Natural killer cell (primary cell): ENCODE measurements around the gene TAGLN2. TPM values are rescaled to one million over a fixed set of nuclear protein-coding genes. Genes with fewer than 3 reads are reported as not detected.

Source experiments
- ATAC-seq, 3 donors: fragments of 150-1000 bp in 2 of 3; fragments of 200-7000 bp in 1 of 3; cut with Tn5 transposase; 1 replicate in 1 of 3; 2 replicates in 2 of 3; pipeline ENCODE4 v1.10.0; 2021; ENCODE audit warnings: mild to moderate bottlenecking in 2 of 3, moderate library complexity in 2 of 3
- DNase-seq, 2 donors: peaks; one replicate each; pipeline versions ENCODE4 v3.0.0 to v3.0.0-alpha.2; 2013 to 2021; ENCODE audit warnings: mixed read lengths in 1 of 2
- H3K27ac ChIP-seq: one replicate; pipeline ENCODE4 v1.5.1; 2013; ENCODE audit warnings: mild to moderate bottlenecking, low read length
- H3K27me3 ChIP-seq: one replicate; pipeline ENCODE4 v1.6.1; 2013; ENCODE audit warnings: low read length; ENCODE audit not compliant: control insufficient read depth, insufficient read depth
- H3K36me3 ChIP-seq: one replicate; pipeline ENCODE4 v1.6.1; 2013; ENCODE audit warnings: low read length; ENCODE audit not compliant: control insufficient read depth, insufficient read depth
- H3K4me1 ChIP-seq: one replicate; pipeline ENCODE4 v1.6.1; 2013; ENCODE audit warnings: low read length; ENCODE audit not compliant: control insufficient read depth, insufficient read depth
- H3K4me3 ChIP-seq: one replicate; pipeline ENCODE4 v1.5.1; 2013; ENCODE audit warnings: low read length
- H3K9me3 ChIP-seq: one replicate; pipeline ENCODE4 v1.6.1; 2013; ENCODE audit warnings: low read length; ENCODE audit not compliant: control insufficient read depth, insufficient read depth
- H3K27ac Mint-ChIP-seq, 2 donors: one replicate each; pipeline ENCODE4 v1.8.0; 2022; ENCODE audit warnings: mild to moderate bottlenecking in 2 of 2, mixed read lengths in 2 of 2, moderate library complexity in 1 of 2
- H3K27me3 Mint-ChIP-seq, 2 donors: one replicate each; pipeline ENCODE4 v1.8.0; 2022; ENCODE audit warnings: low read depth in 2 of 2, mixed read lengths in 2 of 2
- H3K36me3 Mint-ChIP-seq: one replicate; pipeline ENCODE4 v1.8.0; 2022; ENCODE audit warnings: mixed read lengths
- H3K4me1 Mint-ChIP-seq, 2 donors: one replicate each; pipeline ENCODE4 v1.8.0; 2022; ENCODE audit warnings: mixed read lengths in 2 of 2
- H3K4me3 Mint-ChIP-seq: one replicate; pipeline ENCODE4 v1.8.0; 2022; ENCODE audit warnings: mild to moderate bottlenecking, moderate library complexity, mixed read lengths
- H3K9me3 Mint-ChIP-seq, 2 donors: one replicate each; pipeline ENCODE4 v1.8.0; 2022; ENCODE audit warnings: mixed read lengths in 2 of 2
- WGBS: methylation state at CpG from one replicate; pipeline ENCODE4 v1.1.7; 2013; ENCODE audit warnings: missing lambda C conversion rate; ENCODE audit not compliant: insufficient coverage; 5-methylcytosine and 5-hydroxymethylcytosine counted together
- intact Hi-C: fragments of 100-400 bp; cut with micrococcal nuclease; formaldehyde crosslinking; loops from one replicate; pipeline ENCODE4 v1.14.2; 2022
- total RNA-seq, 4 donors: library from RNA; stranded (reverse); fragments of 120-200 nt in 1 of 4; gene quantifications; one replicate each; pipeline versions ENCODE4 v1.2.3 to v1.2.4, GENCODE V29; 2013 to 2022
- TF ChIP-seq, protein P1 (sequence below): fragments of 200-600 bp; IDR thresholded peaks from one replicate; pipeline ENCODE4 v1.8.0; 2022; ENCODE audit warnings: antibody characterized with exemption

Gene TAGLN2
- total RNA-seq, 3 donors from 2014 or later (not counting 1 experiment from before 2014, with no cell fraction given) = 344 to 394 (median 358) TPM

DNA sequence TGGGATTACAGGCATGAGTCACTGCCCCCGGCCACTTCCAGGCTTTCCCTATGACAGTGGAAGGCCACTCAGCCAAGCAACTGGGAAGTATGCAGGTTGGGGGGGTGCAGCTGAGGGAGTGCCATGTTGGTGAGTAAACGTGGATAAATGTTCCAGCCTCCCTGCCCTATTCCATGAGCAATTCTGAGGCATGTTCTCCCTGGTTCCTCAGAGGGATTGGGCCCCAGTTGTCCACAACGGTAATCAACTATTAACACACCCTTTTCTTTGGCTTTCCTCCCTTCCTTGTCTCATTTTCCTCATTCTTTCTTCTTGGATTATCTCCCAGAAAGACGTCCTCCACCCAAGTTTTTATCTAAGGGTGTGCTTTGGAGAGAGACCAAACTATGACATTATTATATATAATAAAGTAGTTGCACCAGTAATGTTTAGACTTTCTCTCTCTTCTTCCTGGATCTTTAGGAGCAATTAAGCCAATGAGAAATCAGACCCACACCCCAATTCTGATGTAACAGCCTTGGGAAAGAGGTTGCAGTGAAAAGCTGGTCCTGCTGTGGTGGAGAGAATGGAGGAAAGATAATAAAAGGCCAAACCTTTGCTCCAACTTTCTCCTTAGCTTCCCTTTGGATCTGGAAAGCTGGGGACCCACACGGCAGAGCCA is 35.5 kb upstream of the TAGLN2 start:
- H3K36me3 Mint-ChIP-seq = no peaks in the 10 kb centered on the region
- WGBS = 84% methylated on average over 4 of the region's 5 CpGs
- DNase-seq = no peak
- Histone ChIP-seq H3K4me1 (no peaks in the 10 kb centered on the region), H3K36me3 (no peaks in the 10 kb centered on the region), H3K27me3 (no peaks in the 10 kb centered on the region), H3K9me3 (no peaks in the 10 kb centered on the region), H3K27ac (no peak overlapping the region), H3K4me3 (no peak overlapping the region)
- no peak for ATAC-seq
- intact Hi-C loops = no loop called here
- no peaks in the 10 kb centered on the region for H3K4me1 Mint-ChIP-seq
- peaks cover 25 to 33% of the 10 kb centered on the region in 2 donors for H3K27me3 Mint-ChIP-seq
- H3K27ac Mint-ChIP-seq = no peak overlapping the region
- no peak overlapping the region for H3K4me3 Mint-ChIP-seq
- H3K9me3 Mint-ChIP-seq = no peaks in the 10 kb centered on the region
- TF ChIP-seq, protein P1, sequence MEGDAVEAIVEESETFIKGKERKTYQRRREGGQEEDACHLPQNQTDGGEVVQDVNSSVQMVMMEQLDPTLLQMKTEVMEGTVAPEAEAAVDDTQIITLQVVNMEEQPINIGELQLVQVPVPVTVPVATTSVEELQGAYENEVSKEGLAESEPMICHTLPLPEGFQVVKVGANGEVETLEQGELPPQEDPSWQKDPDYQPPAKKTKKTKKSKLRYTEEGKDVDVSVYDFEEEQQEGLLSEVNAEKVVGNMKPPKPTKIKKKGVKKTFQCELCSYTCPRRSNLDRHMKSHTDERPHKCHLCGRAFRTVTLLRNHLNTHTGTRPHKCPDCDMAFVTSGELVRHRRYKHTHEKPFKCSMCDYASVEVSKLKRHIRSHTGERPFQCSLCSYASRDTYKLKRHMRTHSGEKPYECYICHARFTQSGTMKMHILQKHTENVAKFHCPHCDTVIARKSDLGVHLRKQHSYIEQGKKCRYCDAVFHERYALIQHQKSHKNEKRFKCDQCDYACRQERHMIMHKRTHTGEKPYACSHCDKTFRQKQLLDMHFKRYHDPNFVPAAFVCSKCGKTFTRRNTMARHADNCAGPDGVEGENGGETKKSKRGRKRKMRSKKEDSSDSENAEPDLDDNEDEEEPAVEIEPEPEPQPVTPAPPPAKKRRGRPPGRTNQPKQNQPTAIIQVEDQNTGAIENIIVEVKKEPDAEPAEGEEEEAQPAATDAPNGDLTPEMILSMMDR = no peak

DNA sequence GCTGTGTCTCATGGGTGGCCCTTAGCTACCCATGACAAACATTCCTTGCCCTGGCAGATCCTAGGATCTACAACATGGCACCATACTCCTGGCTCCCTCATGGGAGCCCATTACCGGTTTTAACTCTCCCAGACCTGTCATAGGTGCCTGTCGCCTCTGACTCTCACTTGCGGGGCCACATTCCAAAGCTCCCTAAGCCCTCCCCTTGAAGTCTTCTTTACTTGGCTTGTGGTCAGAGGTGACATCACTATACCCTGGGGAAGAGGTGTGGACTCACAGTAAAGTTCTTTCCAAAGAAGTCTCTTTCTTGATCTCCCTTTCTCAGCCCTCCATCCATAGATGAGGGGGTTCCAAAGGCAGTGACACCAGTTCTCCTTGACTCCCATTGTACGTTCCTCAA is 34.1 kb upstream of the TAGLN2 start:
- WGBS = 87% methylated on average over 4 of the region's 4 CpGs
- Mint-ChIP-seq H3K27me3 (peaks cover 25 to 44% of the 10 kb centered on the region in 2 donors), H3K27ac (no peak overlapping the region), H3K36me3 (no peaks in the 10 kb centered on the region), H3K9me3 (no peaks in the 10 kb centered on the region), H3K4me1 (no peaks in the 10 kb centered on the region), H3K4me3 (no peak overlapping the region)
- Histone ChIP-seq H3K9me3 (no peaks in the 10 kb centered on the region), H3K4me1 (no peaks in the 10 kb centered on the region), H3K36me3 (no peaks in the 10 kb centered on the region), H3K4me3 (no peak overlapping the region), H3K27ac (no peak overlapping the region), H3K27me3 (no peaks in the 10 kb centered on the region)
- TF ChIP-seq, protein P1 = no peak
- intact Hi-C loops = no loop called here
- ATAC-seq (no peak), DNase-seq (no peak)

DNA sequence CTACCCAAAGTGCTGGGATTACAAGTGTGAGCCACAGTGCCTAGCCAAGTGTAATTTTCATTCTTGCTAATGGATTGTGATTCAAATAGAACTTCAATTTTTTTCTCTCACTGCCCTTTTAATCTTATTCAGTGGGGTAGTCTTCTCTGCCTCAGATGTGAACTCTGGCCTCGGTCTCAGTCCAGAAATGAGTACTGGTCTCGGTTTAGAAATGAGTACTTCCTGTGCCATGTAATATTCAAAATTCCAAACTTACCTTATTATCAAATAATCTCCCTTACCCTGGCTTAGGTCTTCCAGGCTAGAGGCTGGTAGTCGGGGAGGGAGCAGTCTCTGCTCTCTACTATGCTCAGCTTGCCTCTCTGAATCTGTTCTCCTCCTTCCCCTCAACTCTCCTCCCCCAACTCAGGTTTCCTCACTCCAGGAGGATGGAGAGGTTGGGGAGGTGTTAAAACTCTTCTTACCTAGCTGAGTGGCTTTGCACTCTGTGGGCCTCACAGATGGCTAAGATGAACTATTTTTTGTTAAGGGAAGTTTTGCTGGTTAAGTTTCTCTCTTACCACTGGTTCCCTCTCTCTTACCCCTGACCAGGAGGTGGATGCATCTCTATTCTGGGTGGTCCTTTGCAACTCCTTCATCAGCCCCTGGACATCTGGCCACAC is 33.5 kb upstream of the TAGLN2 start:
- no peaks in the 10 kb centered on the region for H3K27me3 ChIP-seq
- no peak for DNase-seq
- no peak for ATAC-seq
- no peaks in the 10 kb centered on the region for H3K4me1 ChIP-seq
- Mint-ChIP-seq H3K27ac (no peak overlapping the region), H3K9me3 (no peaks in the 10 kb centered on the region), H3K36me3 (no peaks in the 10 kb centered on the region), H3K4me1 (no peaks in the 10 kb centered on the region), H3K4me3 (no peak overlapping the region), H3K27me3 (peaks cover 29 to 50% of the 10 kb centered on the region in 2 donors)
- no peaks in the 10 kb centered on the region for H3K9me3 ChIP-seq
- 72% methylated on average over 3 of the region's 3 CpGs for WGBS
- TF ChIP-seq, protein P1 = no peak
- no peaks in the 10 kb centered on the region for H3K36me3 ChIP-seq
- H3K4me3 ChIP-seq = no peak overlapping the region
- H3K27ac ChIP-seq = no peak overlapping the region
- intact Hi-C loops = no loop called here
